ENCODE measurements around the gene TMEM255B.

The TMEM255B gene

GRCh38 chr13:113834496-113835200 is 75.6 kb downstream of the TMEM255B start:
- no peak for DNase-seq (ENCODE audit: low read depth in 2 of 2)

- no peak for DNase-seq (ENCODE audit: low read depth in 2 of 2)
Measured at GRCh38 chr13:113835461-113836270, 76.6 kb downstream of the TMEM255B start.

DNA sequence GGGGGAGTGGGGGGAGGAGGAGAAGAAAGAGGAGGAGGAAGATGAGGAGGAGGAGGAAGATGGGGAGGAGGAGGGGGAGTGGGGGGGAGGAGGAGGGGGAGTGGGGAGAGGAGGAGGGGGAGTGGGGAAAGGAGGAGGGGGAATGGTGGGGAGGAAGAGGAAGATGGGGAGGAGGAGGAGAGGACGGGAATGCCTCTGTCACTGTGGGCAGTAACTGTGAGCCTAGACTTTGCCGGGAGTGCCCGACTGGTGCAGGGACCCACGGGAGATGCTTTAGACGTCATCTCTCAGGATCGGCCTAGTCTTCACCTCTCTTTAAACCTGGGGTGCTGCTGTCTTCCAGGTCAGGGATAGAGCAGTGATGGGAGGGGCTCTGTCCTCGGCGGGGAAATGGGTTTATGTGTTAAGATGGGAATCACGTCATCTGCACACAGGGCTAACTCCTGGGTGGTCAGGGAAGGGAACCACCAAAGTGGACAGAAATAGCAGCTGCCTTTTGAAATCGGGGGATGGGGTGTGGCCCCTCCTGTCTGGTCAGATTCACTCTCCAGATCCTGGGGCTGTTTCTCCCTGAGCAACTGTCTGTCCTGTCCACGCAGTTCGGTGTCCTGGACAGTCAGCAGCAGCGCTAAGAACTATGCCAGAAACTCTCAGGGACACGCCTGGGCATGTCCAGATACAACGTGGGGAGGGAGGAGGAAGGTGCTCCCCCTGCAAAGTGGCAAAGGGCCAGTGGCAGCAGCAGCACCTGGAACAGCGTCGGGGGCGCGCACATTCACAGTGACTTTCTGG is 77.9 kb downstream of the TMEM255B start:
- DNase-seq (ENCODE audit: low read depth in 2 of 2), result no peak

DNA sequence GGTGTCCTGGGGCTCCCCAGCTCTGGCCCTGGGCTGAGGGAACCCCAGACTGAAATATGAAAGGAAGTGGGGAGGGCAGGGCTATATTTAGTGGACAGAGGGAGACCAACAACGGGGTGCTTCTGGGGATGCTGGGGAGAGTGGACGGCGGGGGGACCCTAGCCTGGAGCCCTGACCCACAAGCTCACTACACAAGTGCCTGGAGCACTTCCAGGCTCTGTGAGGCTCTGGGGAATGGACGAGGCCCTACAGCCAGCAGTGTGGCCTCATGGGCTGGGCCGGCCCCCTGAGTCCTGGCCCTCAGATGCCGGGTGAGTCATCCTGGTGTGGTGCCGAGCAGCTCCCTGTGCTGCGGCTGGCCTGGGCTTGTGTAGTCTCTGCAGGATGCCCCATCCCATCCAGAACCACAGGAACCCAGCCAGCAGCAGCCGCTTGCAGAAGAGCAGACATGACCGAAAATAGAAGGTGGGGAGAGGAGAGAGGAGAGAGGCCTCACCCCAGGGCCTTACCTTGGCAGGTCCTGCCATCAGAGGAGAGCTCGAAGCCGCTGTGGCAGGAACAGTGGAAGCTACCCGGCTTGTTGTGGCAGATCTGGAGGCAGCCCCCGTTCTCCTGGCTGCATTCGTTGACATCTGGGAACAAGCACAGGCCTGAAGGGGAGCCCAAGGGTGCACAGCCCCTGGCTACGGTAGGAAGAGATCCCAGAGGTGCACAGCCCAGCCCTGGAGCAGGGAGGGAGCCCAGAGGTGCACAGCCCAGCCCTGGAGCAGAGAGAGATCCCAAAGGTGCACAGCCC is 78.7 kb downstream of the TMEM255B start:
- no peak for DNase-seq (ENCODE audit: low read depth in 2 of 2)

DNA sequence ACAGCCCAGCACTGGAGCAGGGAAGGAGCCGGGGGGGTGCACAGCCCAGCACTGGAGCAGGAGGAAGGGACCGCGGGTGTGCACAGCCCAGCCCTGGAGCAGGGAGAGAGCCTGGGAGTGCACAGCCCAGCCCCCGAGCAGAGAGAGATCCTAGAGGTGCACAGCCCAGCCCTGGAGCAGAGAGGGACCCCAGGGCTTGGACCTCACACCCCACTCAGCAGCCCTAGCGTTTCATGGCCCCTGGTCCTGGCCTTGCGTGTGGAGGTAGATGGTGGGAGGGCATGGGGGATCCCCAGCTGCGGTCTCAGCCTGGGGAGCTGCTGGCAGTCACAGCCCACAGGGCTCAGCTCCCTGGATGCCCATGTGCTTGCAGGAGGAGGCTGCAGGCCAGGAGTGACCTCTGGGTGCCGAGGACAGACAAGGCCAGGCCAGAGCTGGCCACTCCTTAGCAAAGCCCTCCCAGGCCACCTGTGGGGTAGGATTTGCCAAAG is 79.7 kb downstream of the TMEM255B start:
- DNase-seq (ENCODE audit: low read depth in 2 of 2), result no peak

DNA sequence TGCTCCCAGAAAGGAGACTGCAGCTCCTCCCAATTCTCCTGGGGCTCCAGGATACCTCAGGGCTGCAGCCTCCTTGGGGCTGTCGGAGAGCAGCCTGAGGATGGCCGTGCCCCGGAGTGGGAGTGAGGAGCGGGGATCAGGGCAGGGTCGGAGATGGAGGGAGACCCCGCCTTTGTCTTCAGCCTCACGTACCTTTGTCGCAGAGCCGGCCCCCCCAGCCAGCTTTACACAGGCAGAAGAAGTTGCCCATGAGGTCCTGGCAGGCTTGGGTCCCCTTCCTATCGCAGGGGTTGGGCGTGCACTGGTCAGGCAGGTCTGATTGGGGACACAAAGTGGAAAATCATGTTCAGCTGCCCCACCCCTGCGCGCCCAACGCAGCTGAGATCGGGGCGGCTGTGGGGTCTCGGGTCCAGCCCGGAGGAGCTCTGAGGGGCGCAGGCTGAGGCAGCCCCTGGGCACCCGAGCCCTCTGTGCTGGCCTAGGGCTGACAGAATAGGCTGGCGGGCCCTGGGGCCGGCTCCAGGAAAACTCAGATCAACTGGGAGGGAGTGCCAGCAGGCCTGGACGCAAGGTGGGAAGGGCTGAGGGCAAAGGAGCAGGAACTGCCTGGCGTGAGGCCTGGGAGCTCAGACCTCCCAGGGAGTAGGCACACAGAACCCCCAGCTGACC is 80.6 kb downstream of the TMEM255B start:
- no peak for DNase-seq (ENCODE audit: low read depth in 2 of 2)

- DNase-seq (ENCODE audit: low read depth in 2 of 2), result no peak
Measured at GRCh38 chr13:113840541-113841352, 81.7 kb downstream of the TMEM255B start.

- no peak for DNase-seq (ENCODE audit: low read depth in 2 of 2)
Measured at GRCh38 chr13:113841353-113841650, 82.3 kb downstream of the TMEM255B start.

DNA sequence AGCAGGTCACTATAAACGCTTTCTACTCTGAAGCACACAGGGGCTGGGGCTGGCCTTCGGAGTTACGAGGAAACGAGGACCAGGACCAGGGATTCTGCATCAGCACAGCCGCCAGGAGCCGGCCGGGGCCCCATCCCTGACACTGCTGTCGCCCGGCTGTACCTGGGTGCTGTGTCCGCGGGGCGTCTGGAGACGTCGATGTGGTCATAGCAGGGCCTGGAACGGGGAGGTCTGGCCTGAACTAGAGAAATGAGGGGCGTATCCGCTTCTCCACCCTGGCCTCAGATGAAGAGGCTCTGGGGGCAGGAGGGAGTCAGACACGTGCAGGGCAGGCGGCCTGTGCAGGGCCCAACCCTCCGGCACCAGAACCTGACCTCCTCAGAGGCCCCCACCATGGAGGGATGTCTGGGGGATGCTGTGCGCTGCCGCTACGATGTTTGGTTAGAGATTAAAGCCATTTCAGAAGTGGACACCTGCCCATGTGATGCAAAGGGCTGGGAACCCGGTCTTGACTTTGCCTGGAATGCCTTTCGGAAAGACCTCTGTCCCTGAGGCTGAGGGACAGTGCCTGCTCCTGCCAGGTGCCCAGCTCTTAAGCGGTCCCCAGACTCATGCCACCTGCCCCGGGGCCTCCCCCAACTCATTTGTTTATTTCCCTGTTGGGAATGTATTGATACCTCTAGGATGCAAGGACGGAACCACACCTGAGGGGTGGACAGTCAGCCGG is 83.5 kb downstream of the TMEM255B start:
- no peak for DNase-seq (ENCODE audit: low read depth in 2 of 2)

DNA sequence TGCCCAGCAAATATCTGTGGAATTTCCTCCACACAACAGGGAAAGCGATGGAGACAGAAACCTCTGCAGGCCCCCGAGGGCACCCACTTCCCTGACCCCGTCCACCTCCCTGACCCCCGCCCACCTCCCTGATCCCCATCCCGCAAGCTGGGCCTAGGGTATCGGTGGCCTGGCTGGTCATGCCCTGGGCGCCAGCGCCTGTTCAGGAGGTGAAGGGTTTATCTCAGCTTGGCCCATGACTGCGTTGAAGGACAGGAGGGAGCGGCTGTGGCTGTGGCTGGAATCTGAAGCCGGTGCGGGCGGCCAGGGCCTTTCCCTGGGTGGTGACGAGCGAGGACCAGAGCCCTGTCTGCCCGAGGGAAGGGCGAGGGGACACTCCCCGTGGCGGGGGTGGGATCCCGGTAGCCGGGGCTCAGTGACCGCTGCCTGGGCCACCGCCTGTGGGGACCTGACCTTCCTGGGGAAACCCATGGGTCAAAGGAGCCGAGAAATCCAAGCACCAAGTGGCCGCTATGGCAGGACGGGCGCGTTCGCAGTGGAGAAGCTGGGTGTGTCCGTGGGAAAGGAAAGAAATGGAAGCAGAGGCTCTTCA is 84.1 kb downstream of the TMEM255B start:
- DNase-seq (ENCODE audit: low read depth in 2 of 2), result no peak

DNA sequence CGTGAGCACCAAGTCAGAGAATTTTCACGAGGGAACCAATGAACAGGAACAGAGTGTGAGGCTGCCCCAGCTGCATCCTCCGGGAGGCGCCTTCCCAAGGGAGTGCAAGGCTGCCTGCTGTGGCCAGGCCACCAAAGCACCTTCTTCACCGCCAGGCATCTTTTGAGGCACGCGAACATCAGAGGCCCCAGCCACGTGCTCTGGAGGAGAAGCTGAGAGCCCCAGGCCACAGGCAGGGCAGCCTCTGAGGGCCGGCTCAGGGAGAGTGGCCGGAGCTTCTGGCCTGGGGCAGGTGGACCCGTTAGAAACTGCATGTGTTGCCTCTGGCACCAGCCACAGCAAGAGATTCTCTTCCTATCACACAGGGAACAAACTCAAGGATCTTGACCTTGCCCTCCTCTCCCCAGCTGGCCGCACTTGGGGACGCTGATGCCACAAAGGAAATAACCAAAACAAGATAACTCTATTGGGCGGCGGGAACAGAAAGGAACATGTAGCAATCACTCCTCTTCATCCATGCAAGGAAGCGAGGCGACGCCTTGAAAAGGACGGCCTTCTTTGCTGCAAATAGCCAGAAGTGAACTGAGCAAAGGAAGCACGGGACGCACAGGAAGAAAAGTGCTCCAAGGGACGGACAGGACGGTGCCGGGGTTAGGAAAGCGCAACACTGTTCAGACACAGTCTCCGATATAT is 85.0 kb downstream of the TMEM255B start:
- no peak for DNase-seq (ENCODE audit: low read depth in 2 of 2)

GRCh38 chr13:113845055-113845454 is 86.0 kb downstream of the TMEM255B start:
- no peak for DNase-seq (ENCODE audit: low read depth in 2 of 2)

DNA sequence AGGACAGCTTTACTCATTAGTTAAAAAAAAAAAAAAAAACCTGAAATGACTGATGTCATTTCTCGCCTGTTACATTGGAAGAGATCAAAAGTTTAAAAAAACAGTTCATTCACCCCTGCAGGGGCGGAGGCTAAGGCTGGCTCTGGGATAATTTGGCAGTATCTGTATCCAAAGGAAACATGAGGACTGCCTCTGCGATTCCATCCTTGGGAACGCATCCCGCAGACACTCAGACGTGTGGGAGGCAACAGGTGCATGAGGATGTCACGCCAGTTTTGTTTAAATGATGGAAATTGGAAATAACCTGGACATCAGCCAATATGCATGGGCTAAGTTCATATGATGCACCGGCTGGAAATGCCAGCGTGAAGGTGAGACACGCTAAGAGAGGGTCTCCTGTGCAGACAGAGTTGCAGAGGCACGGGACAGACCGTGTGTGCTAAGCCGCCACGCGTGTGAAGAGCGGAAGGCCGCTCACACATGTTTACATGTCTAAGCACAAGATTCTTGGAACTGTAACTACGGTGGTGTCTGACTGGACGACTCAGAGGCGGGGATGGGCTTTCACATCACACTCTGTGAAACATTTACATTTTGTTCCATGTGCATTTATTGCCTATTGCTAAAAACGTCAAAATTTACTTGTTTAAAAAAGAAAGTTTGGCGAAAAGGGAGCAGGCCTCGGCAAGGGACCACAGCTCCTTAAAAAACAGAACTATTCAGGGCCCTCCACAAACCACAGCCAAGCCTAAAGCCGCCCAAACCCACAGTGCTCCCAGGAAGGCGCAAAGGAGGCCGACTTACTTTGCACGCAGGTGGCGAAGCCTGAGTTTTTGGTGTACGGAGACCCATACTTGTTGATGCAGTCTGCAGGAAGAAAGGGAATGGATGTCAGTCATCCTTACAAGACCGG is 87.0 kb downstream of the TMEM255B start:
- DNase-seq (ENCODE audit: low read depth in 2 of 2), result no peak

GRCh38 chr13:113846636-113847318 is 87.8 kb downstream of the TMEM255B start:
- no peak for DNase-seq (ENCODE audit: low read depth in 2 of 2)

- no peak for DNase-seq (ENCODE audit: low read depth in 2 of 2)
Measured at GRCh38 chr13:113848020-113848419, 89.0 kb downstream of the TMEM255B start.

GRCh38 chr13:113848431-113849260 is 89.6 kb downstream of the TMEM255B start:
- DNase-seq (ENCODE audit: low read depth in 2 of 2), result no peak
